ENCODE data around the gene NLRP8. TPM values are rescaled to one million over a fixed set of nuclear protein-coding genes. Genes with fewer than 3 reads are reported as not detected.

Gene NLRP8
- total RNA-seq, 1 experiment from 2014 or later = not detected

GRCh38 chr19:55980415-55980814 is 32.8 kb downstream of the NLRP8 start:
- no peak overlapping the region for H2BK120ac ChIP-seq (ENCODE audit: low read depth, low read length, poor library complexity, severe bottlenecking)
- H3K27ac Mint-ChIP-seq = no peak overlapping the region
- no peak overlapping the region for H3K56ac ChIP-seq (ENCODE audit: insufficient read length, low read depth, low read length)
- no peaks in the 10 kb centered on the region for H3K4me1 Mint-ChIP-seq
- no peaks in the 10 kb centered on the region for H3K23me2 ChIP-seq (ENCODE audit: insufficient read length, low read depth, low read length, poor library complexity, severe bottlenecking)
- no peak overlapping the region for H2BK20ac ChIP-seq (ENCODE audit: low read depth, low read length, poor library complexity, severe bottlenecking)
- no peak overlapping the region for H3T11ph ChIP-seq (ENCODE audit: low read length)
- TF ChIP-seq, protein P1, sequence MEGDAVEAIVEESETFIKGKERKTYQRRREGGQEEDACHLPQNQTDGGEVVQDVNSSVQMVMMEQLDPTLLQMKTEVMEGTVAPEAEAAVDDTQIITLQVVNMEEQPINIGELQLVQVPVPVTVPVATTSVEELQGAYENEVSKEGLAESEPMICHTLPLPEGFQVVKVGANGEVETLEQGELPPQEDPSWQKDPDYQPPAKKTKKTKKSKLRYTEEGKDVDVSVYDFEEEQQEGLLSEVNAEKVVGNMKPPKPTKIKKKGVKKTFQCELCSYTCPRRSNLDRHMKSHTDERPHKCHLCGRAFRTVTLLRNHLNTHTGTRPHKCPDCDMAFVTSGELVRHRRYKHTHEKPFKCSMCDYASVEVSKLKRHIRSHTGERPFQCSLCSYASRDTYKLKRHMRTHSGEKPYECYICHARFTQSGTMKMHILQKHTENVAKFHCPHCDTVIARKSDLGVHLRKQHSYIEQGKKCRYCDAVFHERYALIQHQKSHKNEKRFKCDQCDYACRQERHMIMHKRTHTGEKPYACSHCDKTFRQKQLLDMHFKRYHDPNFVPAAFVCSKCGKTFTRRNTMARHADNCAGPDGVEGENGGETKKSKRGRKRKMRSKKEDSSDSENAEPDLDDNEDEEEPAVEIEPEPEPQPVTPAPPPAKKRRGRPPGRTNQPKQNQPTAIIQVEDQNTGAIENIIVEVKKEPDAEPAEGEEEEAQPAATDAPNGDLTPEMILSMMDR (conservative IDR thresholded peaks at IDR 0.05) = no peak
- H3K4ac ChIP-seq (ENCODE audit: low read depth, low read length) = no peak overlapping the region
- no peak overlapping the region for H3K14ac ChIP-seq (ENCODE audit: insufficient read depth, low read length)
- no peak overlapping the region for H2BK12ac ChIP-seq (ENCODE audit: insufficient read length, low read depth, low read length)
- no peak overlapping the region for H4K5ac ChIP-seq (ENCODE audit: insufficient read length, low read depth, low read length)
- no CpG with 5 or more reads among the region's 9 CpGs for WGBS (ENCODE audit: extremely low coverage, insufficient read length, low lambda C conversion rate)
- peaks cover 66% of the 10 kb centered on the region for H3K9me3 ChIP-seq (ENCODE audit: control insufficient read depth, low read depth, low read length)
- H2BK5ac ChIP-seq (ENCODE audit: insufficient read length, low read length) = no peak overlapping the region
- no peak overlapping the region for H3K4me3 Mint-ChIP-seq
- H2AK5ac ChIP-seq (ENCODE audit: insufficient read length, low read length) = no peak overlapping the region
- DNase-seq = no peak
- no peak overlapping the region for H3K4me2 ChIP-seq (ENCODE audit: insufficient read depth, insufficient read length, low read length)
- no peak overlapping the region for H2BK15ac ChIP-seq (ENCODE audit: low read depth, low read length)
- H3K27me3 ChIP-seq (ENCODE audit: insufficient read depth, low read length) = no peaks in the 10 kb centered on the region
- no peaks in the 10 kb centered on the region for H4K20me1 ChIP-seq (ENCODE audit: control insufficient read depth, insufficient read depth, insufficient read length)
- H3K79me2 ChIP-seq (ENCODE audit: insufficient read depth, low read length) = no peaks in the 10 kb centered on the region
- no peak overlapping the region for H4K8ac ChIP-seq (replicated peaks; ENCODE audit: insufficient read length, low read depth, low read length)
- no peak overlapping the region for H4K91ac ChIP-seq (ENCODE audit: insufficient read length, low read depth, low read length)
- no peaks in the 10 kb centered on the region for H3K79me1 ChIP-seq (ENCODE audit: insufficient read depth, low read depth, low read length, poor library complexity, severe bottlenecking)
- H2AFZ ChIP-seq (ENCODE audit: low read length) = no peak overlapping the region
- H3K9me3 Mint-ChIP-seq = peaks cover 83 to 86% of the 10 kb centered on the region in 2 experiments
- no peak overlapping the region for H3K9ac ChIP-seq (ENCODE audit: extremely low read depth, insufficient read length, low read length)
- no peaks in the 10 kb centered on the region for H3K4me1 ChIP-seq (ENCODE audit: insufficient read depth, low read length)
- no peak overlapping the region for H3K23ac ChIP-seq (ENCODE audit: insufficient read length, low read depth, low read length)
- no peak overlapping the region for H3K18ac ChIP-seq (ENCODE audit: insufficient read length, low read depth, low read length)
- no peak overlapping the region for H3K27ac ChIP-seq (ENCODE audit: insufficient read length, low read depth, low read length)
- no peaks in the 10 kb centered on the region; the same call in 1 of the 2 replicates for H3K27me3 Mint-ChIP-seq (ENCODE audit: low read depth)
- peaks cover 0 to 14% (median 4%) of the 10 kb centered on the region in 3 experiments; a peak in 5 of 7 replicates for H3K36me3 Mint-ChIP-seq (ENCODE audit: insufficient read depth in 1 of 3, low read depth in 3 of 3)
